Thymus (tissue), 11 donors: Measurements from ENCODE around the gene ZNF491. TPM values are rescaled to one million over a fixed set of nuclear protein-coding genes. Genes with fewer than 3 reads are reported as not detected.
"Not testable (repeated sequence)": the region's sequence is repeated elsewhere in the genome, so short reads cannot be mapped to it uniquely, and the experiment has no call there.

Experiments used
- DNase-seq, 9 donors: peaks; one replicate each; pipeline ENCODE4 v3.0.0-alpha.2; 2013; ENCODE audit warnings: low spot score in 9 of 9, low read depth in 6 of 9, missing footprints in 1 of 9
- H3K27ac ChIP-seq, 2 donors: one replicate each; pipeline ENCODE4 v1.5.1; 2013; ENCODE audit warnings: control low read depth in 1 of 2, low read depth in 1 of 2, low read length in 1 of 2, mild to moderate bottlenecking in 1 of 2, moderate library complexity in 1 of 2
- H3K27me3 ChIP-seq, 2 donors: one replicate each; pipeline ENCODE4 v1.5.1; 2013; ENCODE audit warnings: low read length in 1 of 2; ENCODE audit not compliant: control insufficient read depth in 2 of 2, insufficient read depth in 1 of 2
- H3K36me3 ChIP-seq, 2 donors: one replicate each; pipeline ENCODE4 v1.5.1; 2013; ENCODE audit warnings: low read length in 1 of 2, mild to moderate bottlenecking in 1 of 2, moderate library complexity in 1 of 2; ENCODE audit not compliant: control insufficient read depth in 2 of 2, insufficient read depth in 2 of 2
- H3K4me1 ChIP-seq, 2 donors: one replicate each; pipeline ENCODE4 v1.5.1; 2013; ENCODE audit warnings: low read length in 2 of 2; ENCODE audit not compliant: control insufficient read depth in 2 of 2, insufficient read depth in 2 of 2
- H3K4me3 ChIP-seq, 2 donors: one replicate each; pipeline ENCODE4 v1.5.1; 2013; ENCODE audit warnings: low read length in 2 of 2, control low read depth in 1 of 2, mild to moderate bottlenecking in 1 of 2
- H3K9me3 ChIP-seq, 2 donors: one replicate each; pipeline ENCODE4 v1.5.1; 2013; ENCODE audit warnings: low read length in 1 of 2, mild to moderate bottlenecking in 1 of 2; ENCODE audit not compliant: control insufficient read depth in 2 of 2, insufficient read depth in 1 of 2
- WGBS: extraction: QIAGEN DNeasy Blood & Tissue Kit; methylation state at CpG from one replicate; pipeline ENCODE4 v1.1.7; 2013; 5-methylcytosine and 5-hydroxymethylcytosine counted together
- polyA plus RNA-seq: library from polyadenylated mRNA; stranded (reverse); fragments of 200-250 nt; gene quantifications from one replicate; pipeline ENCODE4 v1.2.3, GENCODE V29; 2013
- total RNA-seq: library from RNA; stranded (reverse); fragments of 120-200 nt; gene quantifications from one replicate; pipeline ENCODE4 v1.2.4, GENCODE V29; 2013
- donor health status: healthy.

ZNF491 gene
- total and polyA plus RNA-seq, 2 donors: 3.5 to 4.8 TPM

GRCh38 chr19:11848594-11849469 lies 50.5 kb downstream of the ZNF491 start, which contains the start of gene ZNF439:
ZNF439 (plus strand) TSS chr19:11848726; CDS start chr19:11848868, 142 bp downstream.
- Histone ChIP-seq H3K4me1 (peaks cover 9 to 15% of the 10 kb centered on the region in 2 donors), H3K9me3 (peaks cover 5 to 20% of the 10 kb centered on the region in 2 donors), H3K27me3 (no peaks in the 10 kb centered on the region), H3K36me3 (peaks cover 7 to 20% of the 10 kb centered on the region in 2 donors), H3K4me3 (peak within 1 kb of the TSS; percentile 58 to 83), H3K27ac (peak within 1 kb of the TSS; percentile 77 to 91)
- DNase-seq: peak; percentile 85 to 98 (median 92)
- under 1% methylated on average over 59 of the region's 59 CpGs for WGBS

GRCh38 chr19:11850289-11850688 lies 52.0 kb downstream of the ZNF491 start:
- Histone ChIP-seq H3K36me3 (peaks cover 15 to 27% of the 10 kb centered on the region in 2 donors), H3K9me3 (peaks cover 5 to 23% of the 10 kb centered on the region in 2 donors), H3K4me1 (peaks cover 9 to 15% of the 10 kb centered on the region in 2 donors)
- not testable (repeated sequence) for H3K27ac ChIP-seq, H3K4me3 ChIP-seq, H3K27me3 ChIP-seq, DNase-seq
- 97% methylated on average over 4 of the region's 4 CpGs for WGBS

GRCh38 chr19:11853358-11853757 lies 55.0 kb downstream of the ZNF491 start:
- no peak overlapping the region for H3K4me3 ChIP-seq
- DNase-seq: no peak
- H3K36me3 ChIP-seq: peaks cover 20 to 44% of the 10 kb centered on the region in 2 donors
- no peaks in the 10 kb centered on the region for H3K27me3 ChIP-seq
- WGBS: 98% methylated on average over 3 of the region's 3 CpGs
- peaks cover 7 to 28% of the 10 kb centered on the region in 2 donors for H3K9me3 ChIP-seq
- H3K27ac ChIP-seq: no peak overlapping the region
- H3K4me1 ChIP-seq: peaks cover 5 to 7% of the 10 kb centered on the region in 2 donors

GRCh38 chr19:11856596-11857250 lies 58.4 kb downstream of the ZNF491 start:
- H3K4me3 ChIP-seq: no peak overlapping the region
- no peaks in the 10 kb centered on the region for H3K27me3 ChIP-seq
- no peaks in the 10 kb centered on the region for H3K4me1 ChIP-seq
- no peak for DNase-seq
- WGBS: 97% methylated on average over 12 of the region's 12 CpGs
- no peak overlapping the region for H3K27ac ChIP-seq
- peaks cover 16 to 39% of the 10 kb centered on the region in 2 donors for H3K9me3 ChIP-seq
- peaks cover 20 to 53% of the 10 kb centered on the region in 2 donors for H3K36me3 ChIP-seq

Other genes with a start within 250 kb of the ZNF491 start
- 54.9 TPM for gene ELOF1, start 239.3 kb upstream of the ZNF491 start, total RNA-seq
- 62.4 TPM for gene ELOF1, start 239.3 kb upstream of the ZNF491 start, polyA plus RNA-seq
- gene ACP5, start 220.9 kb upstream of the ZNF491 start, total RNA-seq: 34.4 TPM
- 48.2 TPM for gene ACP5, start 220.9 kb upstream of the ZNF491 start, polyA plus RNA-seq
- 18.4 TPM for gene ZNF627, start 201.0 kb upstream of the ZNF491 start, total RNA-seq
- gene ZNF627, start 201.0 kb upstream of the ZNF491 start, polyA plus RNA-seq: 13.7 TPM
- 8.6 TPM for gene ZNF823, start 59.6 kb upstream of the ZNF491 start, total RNA-seq
- gene ZNF823, start 59.6 kb upstream of the ZNF491 start, polyA plus RNA-seq: 5.6 TPM
- 7.7 TPM for gene ZNF441, start 31.5 kb upstream of the ZNF491 start, total RNA-seq
- gene ZNF441, start 31.5 kb upstream of the ZNF491 start, polyA plus RNA-seq: 9.0 TPM
- gene ZNF440, start 15.8 kb downstream of the ZNF491 start, total RNA-seq: 8.9 TPM
- 19.0 TPM for gene ZNF440, start 15.8 kb downstream of the ZNF491 start, polyA plus RNA-seq
- 15.2 TPM for gene ZNF439, start 50.2 kb downstream of the ZNF491 start, total RNA-seq
- gene ZNF439, start 50.2 kb downstream of the ZNF491 start, polyA plus RNA-seq: 28.7 TPM
- gene ZNF69, start 89.3 kb downstream of the ZNF491 start, total RNA-seq: 5.1 TPM
- 9.4 TPM for gene ZNF69, start 89.3 kb downstream of the ZNF491 start, polyA plus RNA-seq
- 13.6 TPM for gene ZNF700, start 126.6 kb downstream of the ZNF491 start, total RNA-seq
- gene ZNF700, start 126.6 kb downstream of the ZNF491 start, polyA plus RNA-seq: 42.6 TPM
- 4.4 TPM for gene ZNF763, start 166.5 kb downstream of the ZNF491 start, total RNA-seq
- 9.9 TPM for gene ZNF763, start 166.5 kb downstream of the ZNF491 start, polyA plus RNA-seq
- 2.0 TPM for gene ZNF433, start 237.2 kb downstream of the ZNF491 start, total RNA-seq
- 6.3 TPM for gene ZNF433, start 237.2 kb downstream of the ZNF491 start, polyA plus RNA-seq